Neural cell (in vitro differentiated cells): ENCODE measurements around the gene KLHL35.

Experiments used
- EP300 ChIP-seq: fragments of 450-650 bp; conservative IDR thresholded peaks from 2 replicates; pipeline ENCODE4 v1.6.1; 2014; ENCODE audit warnings: antibody characterized with exemption, mild to moderate bottlenecking, moderate library complexity; ENCODE audit not compliant: poor library complexity, severe bottlenecking
- EZH2 ChIP-seq: fragments of 200-600, 300-800 bp; shearing (Covaris generic), sonication (generic); IDR thresholded peaks from 2 replicates; pipeline ENCODE4 v1.6.1; 2014; ENCODE audit warnings: antibody characterized with exemption, low read length, borderline replicate concordance, mild to moderate bottlenecking; ENCODE audit not compliant: insufficient read depth, poor library complexity, severe bottlenecking
- MXI1 ChIP-seq: fragments of 450-650 bp; conservative IDR thresholded peaks from 2 replicates; pipeline ENCODE4 v1.6.1; 2014; ENCODE audit warnings: antibody characterized with exemption, mild to moderate bottlenecking; ENCODE audit not compliant: poor library complexity, severe bottlenecking
- TF ChIP-seq, protein P1 (sequence below): fragments of 450-650 bp; IDR thresholded peaks from 2 replicates; pipeline ENCODE4 v1.5.1; 2014; ENCODE audit warnings: antibody characterized with exemption, mild to moderate bottlenecking, moderate library complexity; ENCODE audit not compliant: poor library complexity, severe bottlenecking

DNA sequence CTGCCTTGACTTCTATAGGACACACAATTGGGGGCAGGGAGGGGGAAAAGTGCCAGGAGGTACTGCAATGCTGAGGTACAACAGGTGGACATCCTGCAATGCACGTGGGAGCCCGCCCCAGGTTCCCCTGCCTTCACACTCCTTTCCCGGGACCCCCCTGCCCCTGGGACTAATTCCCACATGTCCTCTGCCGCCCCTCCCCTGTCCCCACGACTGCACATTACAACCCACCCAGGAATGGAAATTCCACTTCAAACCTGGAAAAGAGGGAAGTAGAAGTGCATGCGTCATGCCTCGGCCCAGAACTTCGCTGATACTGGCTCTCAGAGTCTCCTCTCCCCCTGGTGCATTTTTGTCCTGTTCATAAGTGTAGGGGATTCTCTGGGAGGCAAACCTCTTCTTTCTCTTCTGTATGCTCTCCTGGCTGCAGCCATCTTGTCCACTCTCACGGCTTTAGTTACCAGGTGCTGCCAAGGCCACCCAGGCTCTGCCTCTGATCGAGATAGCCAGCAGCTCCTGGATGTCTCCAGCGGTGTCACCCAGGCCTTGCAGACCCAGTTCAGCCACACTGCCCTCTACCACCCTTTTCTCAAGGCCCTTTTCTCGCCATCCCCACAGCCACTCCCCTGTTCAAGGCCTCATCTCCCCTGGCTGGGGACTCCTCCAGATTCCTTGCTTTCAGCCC lies 49.1 kb upstream of the KLHL35 start:
- no peak for TF ChIP-seq MXI1
- no peak for TF ChIP-seq EZH2
- TF ChIP-seq, protein P1, sequence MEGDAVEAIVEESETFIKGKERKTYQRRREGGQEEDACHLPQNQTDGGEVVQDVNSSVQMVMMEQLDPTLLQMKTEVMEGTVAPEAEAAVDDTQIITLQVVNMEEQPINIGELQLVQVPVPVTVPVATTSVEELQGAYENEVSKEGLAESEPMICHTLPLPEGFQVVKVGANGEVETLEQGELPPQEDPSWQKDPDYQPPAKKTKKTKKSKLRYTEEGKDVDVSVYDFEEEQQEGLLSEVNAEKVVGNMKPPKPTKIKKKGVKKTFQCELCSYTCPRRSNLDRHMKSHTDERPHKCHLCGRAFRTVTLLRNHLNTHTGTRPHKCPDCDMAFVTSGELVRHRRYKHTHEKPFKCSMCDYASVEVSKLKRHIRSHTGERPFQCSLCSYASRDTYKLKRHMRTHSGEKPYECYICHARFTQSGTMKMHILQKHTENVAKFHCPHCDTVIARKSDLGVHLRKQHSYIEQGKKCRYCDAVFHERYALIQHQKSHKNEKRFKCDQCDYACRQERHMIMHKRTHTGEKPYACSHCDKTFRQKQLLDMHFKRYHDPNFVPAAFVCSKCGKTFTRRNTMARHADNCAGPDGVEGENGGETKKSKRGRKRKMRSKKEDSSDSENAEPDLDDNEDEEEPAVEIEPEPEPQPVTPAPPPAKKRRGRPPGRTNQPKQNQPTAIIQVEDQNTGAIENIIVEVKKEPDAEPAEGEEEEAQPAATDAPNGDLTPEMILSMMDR: no peak
- TF ChIP-seq EP300: no peak
